Left lung (tissue), 10 donors: ENCODE results near the gene SEC14L1. TPM values are rescaled to one million over a fixed set of nuclear protein-coding genes. Genes with fewer than 3 reads are reported as not detected.

Source experiments
- ATAC-seq: fragments of 200-7000 bp; cut with Tn5 transposase; one replicate; pipeline ENCODE4 v1.9.1; 2020; ENCODE audit warnings: moderate library complexity
- DNase-seq, 4 donors: peaks; one replicate each; pipeline ENCODE4 v3.0.0-alpha.2; 2013 to 2020
- H3K27ac ChIP-seq, 2 donors: fragments of 200-600 bp; sonication (generic) in 1 of 2; one replicate each; pipeline versions ENCODE4 v1.5.0 to v1.8.0; 2020 to 2021
- H3K27me3 ChIP-seq, 2 donors: fragments of 200-600 bp; sonication (generic) in 1 of 2; one replicate each; pipeline versions ENCODE4 v1.5.0 to v1.8.0; 2020 to 2021
- H3K36me3 ChIP-seq, 2 donors: fragments of 200-600 bp; sonication (generic) in 1 of 2; one replicate each; pipeline versions ENCODE4 v1.5.0 to v1.8.0; 2020 to 2021
- H3K4me1 ChIP-seq, 2 donors: fragments of 200-600 bp; one replicate each; pipeline ENCODE4 v1.8.0; 2021
- H3K4me3 ChIP-seq, 2 donors: fragments of 200-600 bp; sonication (generic) in 1 of 2; one replicate each; pipeline versions ENCODE4 v1.5.0 to v1.8.0; 2020 to 2021; ENCODE audit warnings: mild to moderate bottlenecking in 1 of 2
- H3K9me3 ChIP-seq, 2 donors: fragments of 200-600 bp; sonication (generic) in 1 of 2; one replicate each; pipeline versions ENCODE4 v1.5.0 to v1.8.0; 2020 to 2021
- CTCF ChIP-seq, 2 donors: fragments of 200-600 bp; sonication (generic) in 1 of 2; IDR thresholded peaks; one replicate each; pipeline versions ENCODE4 v1.5.0 to v1.8.0; 2021; ENCODE audit warnings: antibody characterized with exemption in 2 of 2
- intact Hi-C, 2 donors: fragments of 100-400 bp; cut with DNase I; formaldehyde crosslinking; loops; one replicate each; pipeline versions ENCODE4 v1.11.2 to v1.14.2; 2022
- polyA plus RNA-seq, 6 donors: library from polyadenylated mRNA; unstranded; fragments of 120-200 nt; gene quantifications; one replicate each; pipeline ENCODE4 v1.2.1, GENCODE V29; 2013; ENCODE audit not compliant: insufficient read length in 6 of 6
- total RNA-seq, 2 donors: library from RNA; stranded (reverse); fragmentation: NEBNext Ultra II Directional; extraction: Animal tissue kit (Norgen Biotek cat#: 25700); gene quantifications; one replicate each; pipeline ENCODE4 v1.2.1, GENCODE V29; 2021
- donor health status: DM: no; HTN: yes; CAD: no.
- donor health status: DM: no; HTN: no; CAD: no.

SEC14L1 gene
- total and polyA plus RNA-seq, 8 donors: 79.0 to 151 (median 84.5) TPM

GRCh38 chr17:77213778-77214132, 73.0 kb downstream of the SEC14L1 start:
- Histone ChIP-seq H3K27ac (no peak overlapping the region), H3K4me1 (peaks cover 0 to 19% of the 10 kb centered on the region in 2 donors)

GRCh38 chr17:77214328-77214727, 73.6 kb downstream of the SEC14L1 start:
- TF ChIP-seq CTCF (IDR thresholded peaks at IDR 0.05): no peak
- Histone ChIP-seq H3K27me3 (no peaks in the 10 kb centered on the region), H3K4me1 (peaks cover 0 to 18% of the 10 kb centered on the region in 2 donors), H3K4me3 (no peak overlapping the region), H3K9me3 (no peaks in the 10 kb centered on the region), H3K36me3 (peaks cover 3 to 93% of the 10 kb centered on the region in 2 donors), H3K27ac (no peak overlapping the region)
- intact Hi-C loops: no loop called here
- ATAC-seq (no peak), DNase-seq (no peak)

More at GRCh38 chr17:77213778-77214132, 73.0 kb downstream of the SEC14L1 start:
- Histone ChIP-seq H3K9me3 (no peaks in the 10 kb centered on the region), H3K4me3 (no peak overlapping the region), H3K27me3 (no peaks in the 10 kb centered on the region), H3K36me3 (peaks cover 3 to 93% of the 10 kb centered on the region in 2 donors)
- intact Hi-C loops: no loop called here
- ATAC-seq (no peak), DNase-seq (no peak)
- no peak for TF ChIP-seq CTCF (IDR thresholded peaks at IDR 0.05)

- H3K9me3 ChIP-seq: no peaks in the 10 kb centered on the region
- no peak overlapping the region for H3K4me3 ChIP-seq
- TF ChIP-seq CTCF (IDR thresholded peaks at IDR 0.05): no peak
- no peak overlapping the region for H3K27ac ChIP-seq
- peaks cover under 1 to 91% of the 10 kb centered on the region in 2 donors for H3K36me3 ChIP-seq
- DNase-seq (peak in 1 of 4 donors; percentile 66), ATAC-seq (peak; percentile 84)
- intact Hi-C loops: no loop called here
- H3K27me3 ChIP-seq: no peaks in the 10 kb centered on the region
- peaks cover 0 to 18% of the 10 kb centered on the region in 2 donors for H3K4me1 ChIP-seq
Measured at GRCh38 chr17:77214743-77215142, 74.0 kb downstream of the SEC14L1 start.

- no peaks in the 10 kb centered on the region for H3K9me3 ChIP-seq
- TF ChIP-seq CTCF (IDR thresholded peaks at IDR 0.05): no peak
- peaks cover 0 to 18% of the 10 kb centered on the region in 2 donors for H3K4me1 ChIP-seq
- H3K36me3 ChIP-seq: peaks cover 0 to 86% of the 10 kb centered on the region in 2 donors
- ATAC-seq: no peak
- H3K27ac ChIP-seq: no peak overlapping the region
- no peaks in the 10 kb centered on the region for H3K27me3 ChIP-seq
- no peak for DNase-seq
- intact Hi-C loops: no loop called here
- no peak overlapping the region for H3K4me3 ChIP-seq
Measured at GRCh38 chr17:77215281-77215680, 74.5 kb downstream of the SEC14L1 start.

GRCh38 chr17:77216486-77216885, 75.7 kb downstream of the SEC14L1 start:
- Histone ChIP-seq H3K4me3 (no peak overlapping the region), H3K27ac (peak overlapping the region in 1 of 2 donors; percentile 23), H3K4me1 (peaks cover 0 to 15% of the 10 kb centered on the region in 2 donors), H3K27me3 (no peaks in the 10 kb centered on the region), H3K36me3 (peaks cover 0 to 80% of the 10 kb centered on the region in 2 donors), H3K9me3 (no peaks in the 10 kb centered on the region)
- ATAC-seq (peak; percentile 46), DNase-seq (no peak)
- no peak for TF ChIP-seq CTCF (IDR thresholded peaks at IDR 0.05)
- intact Hi-C loops: no loop called here
